ENCODE data around the gene TRPV5.

- TF ChIP-seq CTCF (IDR thresholded peaks at IDR 0.05; ENCODE audit: low read depth, low read length, poor library complexity, severe bottlenecking), result no peak
- TF ChIP-seq EZH2phosphoT487 (IDR thresholded peaks at IDR 0.05; ENCODE audit: borderline replicate concordance, low read length), result no peak
These were observed 57.1 kb downstream of the TRPV5 start for GRCh38 chr7:142876236-142876960.
